Caco-2 (cell line): ENCODE results near the gene LIPH. TPM values are rescaled to one million over a fixed set of nuclear protein-coding genes. Genes with fewer than 3 reads are reported as not detected.
"Not testable (repeated sequence)": the region's sequence is repeated elsewhere in the genome, so short reads cannot be mapped to it uniquely, and the experiment has no call there.

ENCODE experiments used
- BruUV-seq: library from RNA; stranded (reverse); fragments of 400-500 nt; replicated peaks from 2 replicates; lab custom pipeline; 2021; lab: Mats Ljungman, UMichigan
- CTCF ChIA-PET: fragments of 300-600 bp; sonication (Branson Sonifier 250); formaldehyde crosslinking; loops from one replicate; lab custom pipeline; 2022; ENCODE audit warnings: antibody characterized with exemption; lab: Charles Lee
- POLR2A ChIA-PET: fragments of 300-600 bp; sonication (Branson Sonifier 250); formaldehyde crosslinking; loops from one replicate; lab custom pipeline; 2022; ENCODE audit warnings: antibody characterized with exemption; lab: Charles Lee
- DNase-seq, 2 experiments: peaks; one replicate each; pipeline versions ENCODE4 v3.0.0 to v3.0.0-alpha.2; 2020 to 2022
- H3K27me3 ChIP-seq: replicated peaks from 2 replicates; pipeline ENCODE4 v1.6.0; 2011; ENCODE audit warnings: low read length; ENCODE audit not compliant: control insufficient read depth, insufficient read depth
- H3K36me3 ChIP-seq: 2 replicates; pipeline ENCODE4 v1.5.1; 2011; ENCODE audit warnings: low read length; ENCODE audit not compliant: control insufficient read depth, insufficient read depth
- H3K4me1 ChIP-seq: fragments of 250-450 bp; sonication (Bioruptor Pico); 2 replicates; pipeline ENCODE4 v1.5.1; 2020; ENCODE audit warnings: mild to moderate bottlenecking
- H3K4me3 ChIP-seq: 2 replicates; pipeline ENCODE4 v1.5.1; 2011; ENCODE audit warnings: low read depth, mild to moderate bottlenecking, control low read depth, low read length
- H3K9me3 ChIP-seq: fragments of 250-450 bp; sonication (Bioruptor Pico); 2 replicates; pipeline ENCODE4 v1.5.1; 2020; ENCODE audit warnings: mild to moderate bottlenecking, moderate library complexity
- H3K27ac Mint-ChIP-seq: one replicate; pipeline ENCODE4 v1.8.0; 2022; ENCODE audit warnings: mixed read lengths; ENCODE audit not compliant: unreplicated experiment
- H3K27me3 Mint-ChIP-seq: one replicate; pipeline ENCODE4 v1.8.0; 2022; ENCODE audit warnings: mixed read lengths; ENCODE audit not compliant: insufficient read depth, unreplicated experiment
- H3K36me3 Mint-ChIP-seq: one replicate; pipeline ENCODE4 v1.8.0; 2022; ENCODE audit warnings: mild to moderate bottlenecking, mixed read lengths; ENCODE audit not compliant: insufficient read depth, unreplicated experiment
- H3K4me1 Mint-ChIP-seq: one replicate; pipeline ENCODE4 v1.8.0; 2022; ENCODE audit warnings: low read depth, mixed read lengths; ENCODE audit not compliant: unreplicated experiment
- H3K4me3 Mint-ChIP-seq: one replicate; pipeline ENCODE4 v1.8.0; 2022; ENCODE audit warnings: mild to moderate bottlenecking, moderate library complexity, mixed read lengths; ENCODE audit not compliant: unreplicated experiment
- H3K9me3 Mint-ChIP-seq: one replicate; pipeline ENCODE4 v1.8.0; 2022; ENCODE audit warnings: mixed read lengths; ENCODE audit not compliant: unreplicated experiment
- intact Hi-C: fragments of 100-400 bp; cut with micrococcal nuclease; formaldehyde crosslinking; loops from one replicate; pipeline ENCODE4 v1.10.0; 2022; ENCODE audit not compliant: unreplicated experiment
- total RNA-seq: library from RNA; stranded (reverse); gene quantifications from 2 replicates; pipeline ENCODE4 v1.2.3, GENCODE V29; 2022
- TF ChIP-seq, protein P1 (sequence below), 2 experiments: fragments of 200-600 bp in 1 of 2; IDR thresholded peaks; 1 replicate in 1 of 2; 2 replicates in 1 of 2; pipeline versions ENCODE4 v1.5.1 to v1.8.0; 2011 to 2022; ENCODE audit warnings: antibody characterized with exemption in 1 of 2, control low read depth in 1 of 2, inconsistent platforms in 1 of 2, low read depth in 1 of 2, low read length in 1 of 2, mild to moderate bottlenecking in 1 of 2, moderate library complexity in 1 of 2; ENCODE audit not compliant: insufficient read depth in 1 of 2, severe bottlenecking in 1 of 2, unreplicated experiment in 1 of 2

LIPH gene
- total RNA-seq, 1 experiment from 2014 or later: 6.1 TPM

DNA sequence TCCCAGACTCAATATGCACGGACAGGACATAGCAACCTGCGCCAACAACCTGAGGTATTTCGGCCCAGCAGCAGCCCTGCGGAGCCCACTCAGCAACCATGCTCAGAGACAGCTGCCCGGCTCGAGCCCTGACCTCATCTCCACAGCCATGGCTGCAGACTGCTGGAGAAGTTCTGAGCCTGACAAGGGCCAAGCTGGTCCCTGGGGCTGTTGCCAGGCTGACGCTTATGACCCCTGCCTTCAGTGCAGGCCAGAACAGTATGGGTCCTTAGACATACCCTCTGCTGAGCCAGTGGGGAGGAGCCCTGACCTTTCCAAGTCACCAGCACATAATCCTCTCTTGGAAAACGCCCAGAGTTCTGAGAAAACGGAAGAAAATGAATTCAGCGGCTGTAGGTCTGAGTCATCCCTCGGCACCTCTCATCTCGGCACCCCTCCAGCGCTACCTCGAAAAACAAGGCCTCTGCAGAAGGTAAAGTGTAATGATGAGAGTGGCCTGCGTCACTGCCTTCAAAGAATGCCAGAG lies 79.0 kb downstream of the LIPH start:
- no peaks in the 10 kb centered on the region for H3K27me3 Mint-ChIP-seq
- H3K36me3 Mint-ChIP-seq: no peaks in the 10 kb centered on the region
- no TSS peak for BruUV-seq
- Histone ChIP-seq H3K36me3 (no peaks in the 10 kb centered on the region), H3K27me3 (no peaks in the 10 kb centered on the region), H3K4me3 (no peak overlapping the region), H3K9me3 (no peaks in the 10 kb centered on the region), H3K4me1 (no peaks in the 10 kb centered on the region)
- intact Hi-C loops: no loop called here
- H3K9me3 Mint-ChIP-seq: no peaks in the 10 kb centered on the region
- no peak overlapping the region for H3K4me3 Mint-ChIP-seq
- no peak overlapping the region for H3K27ac Mint-ChIP-seq
- no peak for DNase-seq
- TF ChIP-seq, protein P1, sequence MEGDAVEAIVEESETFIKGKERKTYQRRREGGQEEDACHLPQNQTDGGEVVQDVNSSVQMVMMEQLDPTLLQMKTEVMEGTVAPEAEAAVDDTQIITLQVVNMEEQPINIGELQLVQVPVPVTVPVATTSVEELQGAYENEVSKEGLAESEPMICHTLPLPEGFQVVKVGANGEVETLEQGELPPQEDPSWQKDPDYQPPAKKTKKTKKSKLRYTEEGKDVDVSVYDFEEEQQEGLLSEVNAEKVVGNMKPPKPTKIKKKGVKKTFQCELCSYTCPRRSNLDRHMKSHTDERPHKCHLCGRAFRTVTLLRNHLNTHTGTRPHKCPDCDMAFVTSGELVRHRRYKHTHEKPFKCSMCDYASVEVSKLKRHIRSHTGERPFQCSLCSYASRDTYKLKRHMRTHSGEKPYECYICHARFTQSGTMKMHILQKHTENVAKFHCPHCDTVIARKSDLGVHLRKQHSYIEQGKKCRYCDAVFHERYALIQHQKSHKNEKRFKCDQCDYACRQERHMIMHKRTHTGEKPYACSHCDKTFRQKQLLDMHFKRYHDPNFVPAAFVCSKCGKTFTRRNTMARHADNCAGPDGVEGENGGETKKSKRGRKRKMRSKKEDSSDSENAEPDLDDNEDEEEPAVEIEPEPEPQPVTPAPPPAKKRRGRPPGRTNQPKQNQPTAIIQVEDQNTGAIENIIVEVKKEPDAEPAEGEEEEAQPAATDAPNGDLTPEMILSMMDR (IDR thresholded peaks at IDR 0.05; ENCODE audit: insufficient read depth in 1 of 2, low read depth in 1 of 2, low read length in 1 of 2, severe bottlenecking in 1 of 2, unreplicated experiment in 1 of 2): no peak
- ChIA-PET CTCF (no interaction called here), POLR2A (no interaction called here)
- H3K4me1 Mint-ChIP-seq: no peaks in the 10 kb centered on the region

DNA sequence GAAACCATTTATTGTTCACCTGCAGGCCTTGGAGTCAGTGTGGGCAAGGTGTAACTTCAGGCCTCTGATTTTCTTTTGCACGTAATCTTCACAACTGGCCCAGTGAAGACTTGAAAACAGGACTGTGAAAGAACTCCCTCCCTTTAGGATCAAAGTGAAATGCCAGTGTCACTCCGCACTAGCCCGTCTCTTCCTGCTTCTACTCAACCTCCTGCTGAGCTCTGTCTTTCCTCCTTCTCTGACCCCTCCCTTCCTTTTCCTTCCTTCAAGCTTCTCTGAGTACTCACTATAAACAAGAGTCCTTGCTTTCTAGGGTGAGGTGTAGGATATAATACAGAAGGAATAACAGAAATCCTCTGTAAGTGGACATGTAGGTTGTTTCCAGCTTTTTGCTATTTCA lies 82.1 kb downstream of the LIPH start:
- CTCF ChIA-PET: no interaction called here
- Histone ChIP-seq H3K4me3 (no peak overlapping the region), H3K27me3 (no peaks in the 10 kb centered on the region), H3K36me3 (no peaks in the 10 kb centered on the region), H3K9me3 (no peaks in the 10 kb centered on the region), H3K4me1 (no peaks in the 10 kb centered on the region)
- TF ChIP-seq, protein P1 (IDR thresholded peaks at IDR 0.05; ENCODE audit: insufficient read depth in 1 of 2, low read depth in 1 of 2, low read length in 1 of 2, severe bottlenecking in 1 of 2, unreplicated experiment in 1 of 2): no peak
- POLR2A ChIA-PET: no interaction called here
- no peak overlapping the region for H3K27ac Mint-ChIP-seq
- no peaks in the 10 kb centered on the region for H3K27me3 Mint-ChIP-seq
- no peak for DNase-seq
- H3K36me3 Mint-ChIP-seq: peaks cover 6% of the 10 kb centered on the region
- no TSS peak for BruUV-seq
- H3K9me3 Mint-ChIP-seq: no peaks in the 10 kb centered on the region
- no peaks in the 10 kb centered on the region for H3K4me1 Mint-ChIP-seq
- intact Hi-C loops: no loop called here
- no peak overlapping the region for H3K4me3 Mint-ChIP-seq

DNA sequence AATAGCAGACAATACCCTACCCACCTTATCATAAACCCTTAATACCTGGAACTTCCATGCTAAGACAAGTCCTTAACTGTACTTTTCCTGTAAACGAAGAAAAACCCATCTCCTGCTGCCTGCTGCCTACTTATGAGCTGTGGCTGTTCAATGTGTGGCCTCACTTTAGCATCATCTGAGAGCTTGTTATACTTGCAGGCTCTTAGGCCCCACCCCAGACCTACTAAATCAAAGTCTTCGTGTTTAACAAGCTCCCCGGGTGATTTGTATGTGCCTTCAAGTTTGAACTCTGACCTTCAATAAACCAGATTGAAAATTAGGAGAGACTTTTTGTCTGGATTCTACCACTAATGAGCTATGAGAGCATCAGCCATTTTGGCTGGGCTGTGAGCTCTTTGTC lies 82.8 kb downstream of the LIPH start:
- Mint-ChIP-seq H3K27me3 (no peaks in the 10 kb centered on the region), H3K4me3 (no peak overlapping the region), H3K4me1 (no peaks in the 10 kb centered on the region), H3K27ac (no peak overlapping the region), H3K36me3 (peaks cover 6% of the 10 kb centered on the region), H3K9me3 (no peaks in the 10 kb centered on the region)
- Histone ChIP-seq H3K27me3 (no peaks in the 10 kb centered on the region), H3K4me3 (no peak overlapping the region), H3K4me1 (no peaks in the 10 kb centered on the region), H3K9me3 (no peaks in the 10 kb centered on the region), H3K36me3 (no peaks in the 10 kb centered on the region)
- TF ChIP-seq, protein P1 (IDR thresholded peaks at IDR 0.05; ENCODE audit: insufficient read depth in 1 of 2, low read depth in 1 of 2, low read length in 1 of 2, severe bottlenecking in 1 of 2, unreplicated experiment in 1 of 2): no peak
- intact Hi-C loops: no loop called here
- ChIA-PET POLR2A (no interaction called here), CTCF (no interaction called here)
- no peak for DNase-seq
- no TSS peak for BruUV-seq

DNA sequence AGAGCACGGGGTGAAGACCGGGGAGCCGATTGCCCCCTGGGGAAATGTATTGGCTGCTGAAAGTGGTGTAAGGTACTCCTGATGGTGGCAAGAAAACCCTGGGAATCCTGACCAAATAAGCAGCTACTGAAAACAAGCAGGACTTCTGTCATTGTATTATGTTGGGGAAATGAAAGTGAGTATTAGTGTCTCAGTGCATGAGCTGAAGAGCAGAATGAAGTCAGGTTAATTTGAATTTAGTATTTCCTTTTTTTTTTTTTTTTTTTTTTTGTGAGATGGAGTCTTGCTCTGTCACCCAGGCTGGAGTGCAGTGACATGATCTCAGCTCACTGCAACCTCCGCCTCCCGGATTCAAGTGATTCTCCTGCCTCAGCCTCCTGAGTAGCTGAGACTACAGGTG lies 86.3 kb downstream of the LIPH start:
- POLR2A ChIA-PET, H3K27me3 ChIP-seq, H3K4me3 ChIP-seq, H3K4me3 Mint-ChIP-seq, H3K27ac Mint-ChIP-seq, intact Hi-C loops, DNase-seq, H3K36me3 Mint-ChIP-seq, BruUV-seq, H3K4me1 ChIP-seq, H3K36me3 ChIP-seq, H3K27me3 Mint-ChIP-seq, H3K4me1 Mint-ChIP-seq, H3K9me3 Mint-ChIP-seq, H3K9me3 ChIP-seq: not testable (repeated sequence)
- CTCF ChIA-PET: interaction anchor here (0.7 kb wide), 1 partner anchor 61 kb away, joined by 7 read pairs; no protein-coding TSS in a partner anchor
